Activated naive CD4-positive, alpha-beta T cell treated with anti-CD3 and anti-CD28 coated beads, Interleukin-2, amount 50 U/mL, for 16 hours (primary cell): ENCODE data around the gene PTPRG.

Experiments used
- DNase-seq: peaks from one replicate; pipeline ENCODE4 v3.0.0-alpha.2; 2020

PTPRG gene

GRCh38 chr3:61563313-61564271 is 2.2 kb downstream of the PTPRG start:
- no peak for DNase-seq

- no peak for DNase-seq
Measured at GRCh38 chr3:61564395-61565059, 3.2 kb downstream of the PTPRG start.

- no peak for DNase-seq
Measured at GRCh38 chr3:61565569-61565968, 4.2 kb downstream of the PTPRG start.

- DNase-seq: no peak
Measured at GRCh38 chr3:61568127-61568526, 6.8 kb downstream of the PTPRG start.

- no peak for DNase-seq
Measured at GRCh38 chr3:61569856-61570580, 8.6 kb downstream of the PTPRG start.

GRCh38 chr3:61570813-61571212 is 9.4 kb downstream of the PTPRG start:
- DNase-seq: no peak

GRCh38 chr3:61571516-61572336 is 10.4 kb downstream of the PTPRG start:
- DNase-seq: no peak

- no peak for DNase-seq
Measured at GRCh38 chr3:61572879-61573278, 11.5 kb downstream of the PTPRG start.

GRCh38 chr3:61573441-61573840 is 12.1 kb downstream of the PTPRG start:
- no peak for DNase-seq

GRCh38 chr3:61574854-61575253 is 13.5 kb downstream of the PTPRG start:
- no peak for DNase-seq

GRCh38 chr3:61575893-61576292 is 14.5 kb downstream of the PTPRG start:
- DNase-seq: no peak

GRCh38 chr3:61577760-61578159 is 16.4 kb downstream of the PTPRG start:
- DNase-seq: no peak

- DNase-seq: no peak
Measured at GRCh38 chr3:61578667-61579367, 17.4 kb downstream of the PTPRG start.

- no peak for DNase-seq
Measured at GRCh38 chr3:61579685-61580084, 18.3 kb downstream of the PTPRG start.

GRCh38 chr3:61580982-61581643 is 19.7 kb downstream of the PTPRG start:
- no peak for DNase-seq

GRCh38 chr3:61582287-61582686 is 20.9 kb downstream of the PTPRG start:
- no peak for DNase-seq

- DNase-seq: no peak
Measured at GRCh38 chr3:61582846-61583245, 21.5 kb downstream of the PTPRG start.

- no peak for DNase-seq
Measured at GRCh38 chr3:61583890-61584875, 22.8 kb downstream of the PTPRG start.

GRCh38 chr3:61589856-61590255 is 28.5 kb downstream of the PTPRG start:
- DNase-seq: no peak

GRCh38 chr3:61591300-61591699 is 29.9 kb downstream of the PTPRG start:
- DNase-seq: no peak
